Measurements from ENCODE around the gene DNASE1L3.
A peak's percentile ranks its signal among the peaks of the same experiment; 100 is the strongest.

The DNASE1L3 gene

DNA sequence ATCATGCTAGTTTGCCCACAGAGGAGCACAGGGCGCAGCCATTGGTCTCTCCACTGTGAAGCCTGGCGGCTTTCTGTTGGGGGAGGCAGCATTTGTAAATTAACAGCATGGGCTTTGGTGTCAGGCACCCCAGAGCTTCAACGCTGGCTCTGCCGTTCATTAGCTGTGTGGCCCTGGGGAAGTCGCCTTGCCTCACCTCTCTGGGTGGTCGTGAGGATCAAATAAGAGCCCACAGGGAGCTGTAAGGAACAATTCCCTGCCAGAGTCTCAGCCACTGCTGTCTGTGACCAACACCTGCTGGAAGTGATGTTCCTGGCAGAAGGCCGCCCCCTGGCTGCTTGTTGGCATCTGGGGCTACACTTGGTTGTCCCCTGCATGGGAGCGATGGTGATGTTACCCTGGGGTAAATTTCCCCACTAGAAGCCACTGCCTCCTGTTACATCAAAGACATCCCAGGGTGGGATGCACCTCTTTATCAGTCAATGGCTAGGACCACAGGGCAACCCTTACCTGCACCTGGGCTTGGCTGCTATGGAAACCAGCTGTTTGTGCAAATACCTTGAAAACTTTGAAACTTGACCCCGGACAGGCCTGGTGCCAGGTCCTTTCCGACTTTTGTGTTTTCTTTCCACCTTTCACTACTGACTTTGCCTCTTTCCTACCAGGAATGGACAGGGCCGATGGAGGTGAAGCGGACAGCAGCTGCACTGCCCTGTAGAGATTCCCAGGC lies 36.9 kb downstream of the DNASE1L3 start:
- in situ Hi-C loops (cut with HindIII; ENCODE audit: low pct_ligation_motif_present, low sequenced_read_pairs): loop anchor here (25.0 kb wide), 1 partner anchor 162 kb away; the partner anchor contains the start of gene FLNB
- H3K27ac ChIP-seq: no peak overlapping the region
- H3K27me3 ChIP-seq (replicated peaks): no peaks in the 10 kb centered on the region
- H3K4me3 ChIP-seq (ENCODE audit: low read depth, low read length): no peak overlapping the region
- TF ChIP-seq, protein P1, sequence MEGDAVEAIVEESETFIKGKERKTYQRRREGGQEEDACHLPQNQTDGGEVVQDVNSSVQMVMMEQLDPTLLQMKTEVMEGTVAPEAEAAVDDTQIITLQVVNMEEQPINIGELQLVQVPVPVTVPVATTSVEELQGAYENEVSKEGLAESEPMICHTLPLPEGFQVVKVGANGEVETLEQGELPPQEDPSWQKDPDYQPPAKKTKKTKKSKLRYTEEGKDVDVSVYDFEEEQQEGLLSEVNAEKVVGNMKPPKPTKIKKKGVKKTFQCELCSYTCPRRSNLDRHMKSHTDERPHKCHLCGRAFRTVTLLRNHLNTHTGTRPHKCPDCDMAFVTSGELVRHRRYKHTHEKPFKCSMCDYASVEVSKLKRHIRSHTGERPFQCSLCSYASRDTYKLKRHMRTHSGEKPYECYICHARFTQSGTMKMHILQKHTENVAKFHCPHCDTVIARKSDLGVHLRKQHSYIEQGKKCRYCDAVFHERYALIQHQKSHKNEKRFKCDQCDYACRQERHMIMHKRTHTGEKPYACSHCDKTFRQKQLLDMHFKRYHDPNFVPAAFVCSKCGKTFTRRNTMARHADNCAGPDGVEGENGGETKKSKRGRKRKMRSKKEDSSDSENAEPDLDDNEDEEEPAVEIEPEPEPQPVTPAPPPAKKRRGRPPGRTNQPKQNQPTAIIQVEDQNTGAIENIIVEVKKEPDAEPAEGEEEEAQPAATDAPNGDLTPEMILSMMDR (IDR thresholded peaks at IDR 0.05; ENCODE audit: low read depth, low read length, missing control alignments): peak; percentile 48
- DNase-seq: no peak
- H3K36me3 ChIP-seq (replicated peaks): peaks cover 52% of the 10 kb centered on the region

DNA sequence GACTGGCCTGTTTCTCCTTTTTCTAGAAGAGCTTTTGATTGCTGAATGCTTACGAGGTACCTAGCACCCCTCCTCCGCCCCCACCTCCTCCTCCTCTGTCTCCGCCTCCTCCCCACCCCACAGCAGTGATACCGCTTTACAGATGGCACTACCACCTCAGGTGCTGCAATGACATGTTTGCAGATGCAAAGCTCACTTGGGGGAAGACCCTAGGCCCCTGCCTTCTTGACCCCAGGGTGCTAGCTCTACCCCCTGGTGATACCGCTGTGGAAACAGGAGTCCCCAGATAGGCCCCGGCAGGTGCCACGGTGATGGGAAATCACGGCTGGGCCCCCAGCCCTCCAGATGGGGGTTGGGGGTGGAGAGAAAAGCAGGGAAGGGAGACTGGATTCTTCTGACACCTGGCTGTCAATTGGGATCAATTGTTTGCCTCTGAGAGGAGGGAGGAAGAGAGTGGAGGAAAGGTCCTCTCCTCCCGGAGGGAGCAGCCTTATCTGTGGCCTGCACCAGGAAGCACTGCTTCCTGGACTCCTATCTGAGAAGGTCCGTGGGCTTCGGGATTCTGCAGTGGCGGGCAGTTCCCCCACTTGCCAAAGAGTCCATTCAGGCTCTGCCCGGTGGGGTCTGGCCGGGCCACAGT lies 37.6 kb downstream of the DNASE1L3 start:
- H3K4me3 ChIP-seq (ENCODE audit: low read depth, low read length): no peak overlapping the region
- H3K27me3 ChIP-seq (replicated peaks): no peaks in the 10 kb centered on the region
- TF ChIP-seq, protein P1 (IDR thresholded peaks at IDR 0.05; ENCODE audit: low read depth, low read length, missing control alignments): no peak
- H3K36me3 ChIP-seq (replicated peaks): peaks cover 59% of the 10 kb centered on the region
- DNase-seq: no peak
- in situ Hi-C loops (cut with HindIII; ENCODE audit: low pct_ligation_motif_present, low sequenced_read_pairs): loop anchor here (25.0 kb wide), 1 partner anchor 161 kb away; the partner anchor contains the start of gene FLNB
- H3K27ac ChIP-seq: no peak overlapping the region

DNA sequence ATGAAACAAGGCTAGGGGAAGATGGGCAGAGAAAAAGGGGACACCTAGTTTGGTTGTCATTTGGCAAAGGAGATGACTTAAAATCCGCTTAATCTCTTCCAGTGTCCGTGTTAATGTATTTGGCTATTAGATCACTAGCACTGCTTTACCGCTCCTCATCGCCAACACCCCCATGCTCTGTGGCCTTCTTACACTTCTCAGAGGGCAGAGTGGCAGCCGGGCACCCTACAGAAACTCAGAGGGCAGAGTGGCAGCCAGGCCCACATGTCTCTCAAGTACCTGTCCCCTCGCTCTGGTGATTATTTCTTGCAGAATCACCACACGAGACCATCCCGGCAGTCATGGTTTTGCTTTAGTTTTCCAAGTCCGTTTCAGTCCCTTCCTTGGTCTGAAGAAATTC lies 39.6 kb downstream of the DNASE1L3 start:
- no peak overlapping the region for H3K27ac ChIP-seq
- peaks cover 77% of the 10 kb centered on the region for H3K36me3 ChIP-seq (replicated peaks)
- TF ChIP-seq, protein P1 (IDR thresholded peaks at IDR 0.05; ENCODE audit: low read depth, low read length, missing control alignments): no peak
- DNase-seq: no peak
- no peaks in the 10 kb centered on the region for H3K27me3 ChIP-seq (replicated peaks)
- no peak overlapping the region for H3K4me3 ChIP-seq (ENCODE audit: low read depth, low read length)
- in situ Hi-C loops (cut with HindIII; ENCODE audit: low pct_ligation_motif_present, low sequenced_read_pairs): loop anchor here (25.0 kb wide), 1 partner anchor 159 kb away; the partner anchor contains the start of gene FLNB

DNA sequence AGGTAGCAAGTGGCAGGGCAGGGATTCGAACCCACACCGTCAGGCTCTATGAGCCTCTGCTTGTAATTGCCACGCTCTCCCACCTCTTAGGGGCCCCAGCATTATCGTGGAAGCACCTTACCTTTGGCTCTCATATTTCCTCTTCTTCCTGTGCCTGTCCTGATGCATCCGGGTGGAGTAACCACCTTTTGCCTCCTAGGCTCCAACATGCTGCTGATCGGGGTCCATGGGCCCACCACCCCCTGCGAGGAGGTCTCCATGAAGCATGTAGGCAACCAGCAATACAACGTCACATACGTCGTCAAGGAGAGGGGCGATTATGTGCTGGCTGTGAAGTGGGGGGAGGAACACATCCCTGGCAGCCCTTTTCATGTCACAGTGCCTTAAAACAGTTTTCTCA lies 40.4 kb downstream of the DNASE1L3 start:
- in situ Hi-C loops (cut with HindIII; ENCODE audit: low pct_ligation_motif_present, low sequenced_read_pairs): loop anchor here (25.0 kb wide), 1 partner anchor 158 kb away; the partner anchor contains the start of gene FLNB
- Histone ChIP-seq H3K27me3 (replicated peaks) (no peaks in the 10 kb centered on the region), H3K27ac (no peak overlapping the region), H3K4me3 (ENCODE audit: low read depth, low read length) (no peak overlapping the region), H3K36me3 (replicated peaks) (peaks cover 84% of the 10 kb centered on the region)
- TF ChIP-seq, protein P1 (IDR thresholded peaks at IDR 0.05; ENCODE audit: low read depth, low read length, missing control alignments): no peak
- DNase-seq: no peak

DNA sequence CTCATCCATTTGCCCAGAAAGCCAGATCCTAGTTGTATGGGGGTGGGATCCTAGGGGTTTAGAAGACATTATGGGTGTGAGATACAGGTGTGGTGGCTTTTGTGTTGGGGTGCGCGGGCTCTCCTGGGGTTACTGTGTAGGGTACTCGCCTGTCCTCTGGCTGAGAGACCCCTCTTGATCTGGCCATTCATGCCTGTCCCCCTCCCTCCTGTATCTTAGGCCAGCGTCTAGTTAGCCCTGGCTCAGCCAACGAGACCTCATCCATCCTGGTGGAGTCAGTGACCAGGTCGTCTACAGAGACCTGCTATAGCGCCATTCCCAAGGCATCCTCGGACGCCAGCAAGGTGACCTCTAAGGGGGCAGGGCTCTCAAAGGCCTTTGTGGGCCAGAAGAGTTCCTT lies 41.4 kb downstream of the DNASE1L3 start:
- peaks cover 92% of the 10 kb centered on the region for H3K36me3 ChIP-seq (replicated peaks)
- in situ Hi-C loops (cut with HindIII; ENCODE audit: low pct_ligation_motif_present, low sequenced_read_pairs): loop anchor here (25.0 kb wide), 1 partner anchor 157 kb away; the partner anchor contains the start of gene FLNB
- no peak for DNase-seq
- TF ChIP-seq, protein P1 (IDR thresholded peaks at IDR 0.05; ENCODE audit: low read depth, low read length, missing control alignments): no peak
- H3K27ac ChIP-seq: no peak overlapping the region
- no peaks in the 10 kb centered on the region for H3K27me3 ChIP-seq (replicated peaks)
- H3K4me3 ChIP-seq (ENCODE audit: low read depth, low read length): no peak overlapping the region

Data from brain microvascular endothelial cell (primary cell).